HG03354 (cell line): ENCODE data around the gene LRRFIP1.
"Not testable (repeated sequence)": the region's sequence is repeated elsewhere in the genome, so short reads cannot be mapped to it uniquely, and the experiment has no call there.

ENCODE experiments used
- ATAC-seq: cut with Tn5 transposase; IDR thresholded peaks from one replicate; pipeline ENCODE4 v1.9.1; 2021; ENCODE audit warnings: mild to moderate bottlenecking; ENCODE audit not compliant: unreplicated experiment, poor library complexity, severe bottlenecking

The LRRFIP1 gene

DNA sequence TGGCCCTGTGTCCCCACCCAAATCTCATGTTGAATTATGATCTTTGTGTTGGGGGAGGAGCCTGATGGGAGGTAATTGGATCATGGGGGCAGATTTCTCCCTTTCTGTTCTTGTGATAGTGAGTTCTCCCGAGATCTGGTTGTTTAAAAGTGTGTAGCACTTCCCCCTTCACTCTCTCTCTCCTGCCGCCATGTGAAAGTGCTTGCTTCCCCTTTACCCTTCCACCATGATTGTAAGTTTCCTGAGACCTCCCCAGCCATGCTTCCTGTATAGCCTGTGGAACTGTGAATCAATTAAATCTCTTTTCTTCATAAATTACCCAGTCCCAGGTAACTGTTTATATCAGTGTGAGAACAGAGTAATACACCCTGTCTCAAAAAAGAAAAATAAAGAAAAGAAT is 25.5 kb downstream of the LRRFIP1 start:
- ATAC-seq = no peak

- no peak for ATAC-seq
Observed at GRCh38 chr2:237653776-237654558, 26.6 kb downstream of the LRRFIP1 start.

DNA sequence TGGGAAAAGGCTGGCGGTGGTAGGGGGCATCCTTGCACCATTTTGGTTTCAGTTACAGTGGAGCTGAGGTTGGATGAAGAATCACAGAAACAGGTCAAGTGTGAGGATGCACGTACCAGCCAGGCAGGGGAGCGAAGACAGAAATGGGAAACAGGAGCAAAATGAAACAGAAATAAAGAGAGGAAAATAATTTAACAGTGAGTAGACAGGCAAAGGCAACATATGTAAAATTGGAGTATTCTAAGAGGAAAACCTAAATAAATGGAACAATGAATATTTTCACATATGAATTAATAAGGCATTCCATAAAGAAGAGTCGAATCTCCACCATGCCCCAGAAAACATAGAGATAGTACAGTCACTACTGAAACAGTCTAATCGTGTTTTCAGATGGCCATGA is 29.7 kb downstream of the LRRFIP1 start:
- no peak for ATAC-seq

GRCh38 chr2:237660381-237660900 is 33.1 kb downstream of the LRRFIP1 start:
- ATAC-seq = no peak

DNA sequence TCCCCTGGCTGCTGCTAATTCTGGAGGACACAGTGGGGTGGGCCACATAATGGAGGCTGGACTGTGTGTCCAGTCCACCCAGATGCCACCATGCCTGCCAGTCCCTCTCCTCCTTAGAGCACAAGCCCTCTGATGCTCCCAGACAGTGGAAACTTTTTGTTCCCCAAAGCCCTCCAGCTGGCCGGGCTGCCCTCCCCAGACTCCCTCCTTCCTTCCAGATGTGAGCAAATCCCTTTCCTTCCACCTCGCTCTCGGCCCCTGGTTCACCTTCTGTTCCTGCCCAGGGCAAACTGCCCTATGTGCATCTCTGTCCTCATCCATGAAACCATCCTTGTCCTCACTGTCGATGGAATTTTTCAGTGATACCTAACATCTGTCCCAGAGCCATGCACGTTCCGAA is 33.9 kb downstream of the LRRFIP1 start:
- no peak for ATAC-seq

GRCh38 chr2:237661799-237662328 is 34.5 kb downstream of the LRRFIP1 start:
- no peak for ATAC-seq

DNA sequence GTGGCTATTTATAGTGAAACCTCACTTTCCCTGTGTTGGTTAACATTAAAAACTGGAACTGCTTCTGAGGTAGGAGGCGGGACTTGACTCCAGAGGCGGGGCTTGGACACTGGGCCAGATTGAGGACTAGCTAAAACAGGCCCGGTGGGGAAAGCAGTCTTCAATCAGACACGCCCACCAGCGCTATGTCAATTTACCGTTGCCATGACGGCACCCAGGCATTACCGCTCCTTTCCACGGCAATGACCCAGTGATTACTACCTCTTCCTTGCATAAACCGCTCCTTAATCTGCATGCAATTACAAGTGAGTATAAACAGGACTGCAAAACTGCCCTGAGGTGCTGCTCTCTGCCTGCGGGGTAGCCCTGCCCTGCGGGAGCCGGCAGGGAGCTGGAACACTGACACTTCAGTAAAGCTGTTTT is 35.3 kb downstream of the LRRFIP1 start:
- no peak for ATAC-seq

GRCh38 chr2:237663517-237664110 is 36.2 kb downstream of the LRRFIP1 start:
- no peak for ATAC-seq

DNA sequence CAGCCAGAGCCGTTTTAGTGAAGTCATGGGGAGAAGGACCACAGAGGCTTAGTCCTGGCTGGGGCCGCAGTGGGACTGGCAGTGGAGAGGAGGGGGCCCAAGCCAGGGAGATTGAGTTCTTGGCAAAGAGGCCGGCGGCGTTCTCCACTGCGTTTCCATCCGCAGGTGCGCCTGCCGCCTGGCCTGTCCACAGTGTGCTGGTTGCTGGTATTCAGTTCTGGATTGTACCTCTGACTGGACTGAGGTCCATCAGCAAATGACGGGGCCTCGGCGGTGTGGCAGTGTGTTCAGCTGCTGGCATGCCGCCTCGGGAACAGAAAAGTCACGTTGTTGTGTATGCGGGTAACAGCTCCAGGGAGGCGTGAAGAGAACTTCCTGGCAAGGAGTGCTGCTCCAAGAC is 36.8 kb downstream of the LRRFIP1 start:
- ATAC-seq = no peak

DNA sequence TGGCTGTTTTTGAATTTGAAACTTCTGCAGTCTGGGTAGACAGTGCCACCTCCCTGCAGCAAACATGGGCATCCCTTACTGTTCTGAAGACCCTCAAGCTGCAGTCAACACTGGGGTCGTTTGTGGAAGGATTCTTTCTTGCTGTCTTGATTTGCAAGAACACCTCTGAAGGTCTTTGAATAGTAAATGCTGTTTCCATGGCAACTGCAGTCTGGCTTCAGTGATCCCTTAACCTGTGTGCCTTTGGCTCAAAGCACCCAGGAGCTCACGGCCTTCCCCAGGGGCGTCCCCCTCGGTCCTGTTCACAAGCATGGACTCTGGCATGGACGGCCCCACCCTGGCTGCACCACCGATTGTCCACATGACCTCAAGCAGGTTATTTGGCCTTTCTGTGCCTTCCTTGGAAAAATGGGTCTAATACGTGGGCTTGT is 38.3 kb downstream of the LRRFIP1 start:
- no peak for ATAC-seq

DNA sequence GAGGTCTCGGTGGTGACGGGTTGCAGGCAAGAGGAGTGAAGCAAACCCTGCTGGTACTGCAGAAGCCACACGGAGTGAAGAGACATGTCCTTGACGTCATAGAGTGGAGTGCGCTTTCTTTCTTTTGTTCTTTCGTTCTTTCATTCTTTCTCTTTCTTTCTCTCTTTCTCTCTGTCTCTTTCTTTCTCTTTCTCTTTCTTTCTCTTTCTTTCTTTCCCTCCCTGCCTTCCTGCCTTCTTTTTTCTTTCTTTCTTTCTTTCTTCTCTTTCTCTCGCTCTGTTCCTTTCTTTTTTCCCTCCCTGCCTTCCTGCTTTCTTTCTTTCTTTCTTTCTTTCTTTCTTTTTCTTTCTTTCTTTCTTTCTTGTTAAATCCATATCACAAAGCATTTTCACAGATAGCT is 39.2 kb downstream of the LRRFIP1 start:
- ATAC-seq = no peak

DNA sequence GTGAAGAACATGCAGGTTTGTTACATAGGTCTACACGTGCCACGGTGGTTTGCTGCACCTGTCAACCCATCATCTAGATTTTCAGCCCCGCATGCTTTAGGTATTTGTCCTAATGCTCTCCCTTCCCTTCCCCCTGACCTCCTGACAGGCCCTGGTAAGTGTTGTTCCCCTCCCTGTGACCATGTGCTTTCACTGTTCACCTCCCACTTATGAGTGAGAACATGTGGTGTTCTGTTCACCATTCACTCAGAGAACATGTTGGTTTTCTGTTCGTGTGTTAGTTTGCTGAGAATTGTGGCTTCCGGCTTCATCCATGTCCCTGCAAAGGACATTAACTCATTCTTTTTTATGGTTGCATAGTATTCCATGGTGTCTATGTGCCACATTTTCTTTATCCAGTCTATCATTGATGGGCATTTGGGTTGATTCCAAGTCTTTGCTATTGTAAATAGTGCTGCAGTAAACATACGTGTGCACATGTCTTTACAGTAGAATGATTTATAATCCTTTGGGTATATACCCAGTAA is 39.7 kb downstream of the LRRFIP1 start:
- ATAC-seq = not testable (repeated sequence)

GRCh38 chr2:237667893-237668292 is 40.5 kb downstream of the LRRFIP1 start:
- no peak for ATAC-seq

DNA sequence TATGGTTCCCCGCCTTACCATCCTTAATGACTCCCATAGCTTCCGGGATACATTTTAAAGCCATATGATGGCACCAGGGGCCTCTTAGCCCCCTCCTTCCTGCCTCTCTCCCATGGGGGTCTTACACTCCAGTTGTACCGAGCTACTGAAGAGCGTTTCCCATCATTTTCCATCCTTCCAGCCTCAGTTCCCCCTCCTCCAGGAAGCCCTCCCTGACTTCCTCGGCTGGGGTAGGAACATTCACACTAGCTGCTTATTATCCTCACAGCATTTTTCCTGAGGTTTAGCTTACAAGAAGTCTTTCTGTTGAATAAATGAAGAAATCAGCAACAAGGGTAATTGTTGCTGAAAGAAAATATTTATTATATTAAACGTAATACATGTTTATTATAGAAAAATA is 41.1 kb downstream of the LRRFIP1 start:
- ATAC-seq = no peak

DNA sequence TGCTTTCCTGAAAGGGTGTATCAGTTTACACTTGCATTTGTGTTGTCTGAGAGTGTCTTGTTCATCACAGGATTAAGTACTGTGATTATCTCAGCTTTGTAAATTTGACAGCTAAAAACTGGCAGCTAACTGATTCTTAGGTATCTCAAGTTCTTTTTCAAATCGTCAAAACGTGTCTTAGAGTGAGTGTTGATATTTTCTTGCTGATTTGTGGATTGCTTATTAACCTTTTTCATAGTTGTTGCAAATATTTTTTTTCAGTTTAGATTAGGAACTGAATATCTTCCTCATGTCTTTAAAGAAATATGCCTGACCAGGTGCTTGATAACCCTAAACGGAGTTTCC is 41.9 kb downstream of the LRRFIP1 start:
- ATAC-seq = no peak

GRCh38 chr2:237669628-237670392 is 42.4 kb downstream of the LRRFIP1 start:
- peak; percentile 55 for ATAC-seq

- no peak for ATAC-seq
Observed at GRCh38 chr2:237670641-237671040, 43.3 kb downstream of the LRRFIP1 start.

- ATAC-seq = no peak
Observed at GRCh38 chr2:237671466-237672138, 44.2 kb downstream of the LRRFIP1 start.

DNA sequence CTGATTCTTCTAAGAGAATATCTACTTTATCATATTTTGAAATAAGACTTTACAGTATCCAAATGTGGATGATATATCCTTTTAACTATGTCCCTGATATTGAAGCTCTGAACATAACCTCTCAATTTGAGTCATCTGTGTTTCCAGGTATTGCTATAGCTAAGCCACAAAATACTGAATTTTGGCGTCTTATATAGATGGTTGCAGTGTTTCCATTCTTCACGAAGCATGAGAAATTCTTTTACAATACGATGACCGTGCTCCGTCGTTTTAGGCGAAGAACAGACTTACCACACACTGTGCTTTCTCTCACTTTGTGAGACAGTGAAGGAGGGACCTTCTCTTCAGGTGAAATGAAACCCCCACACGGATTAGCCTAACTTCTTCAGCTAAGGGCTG is 45.3 kb downstream of the LRRFIP1 start:
- no peak for ATAC-seq
